GM18858 (cell line): Measurements from ENCODE around the gene LRP1-AS.

ENCODE experiments used
- ATAC-seq: cut with Tn5 transposase; IDR thresholded peaks from one replicate; pipeline ENCODE4 v1.9.1; 2021; ENCODE audit not compliant: unreplicated experiment

Gene LRP1-AS

DNA sequence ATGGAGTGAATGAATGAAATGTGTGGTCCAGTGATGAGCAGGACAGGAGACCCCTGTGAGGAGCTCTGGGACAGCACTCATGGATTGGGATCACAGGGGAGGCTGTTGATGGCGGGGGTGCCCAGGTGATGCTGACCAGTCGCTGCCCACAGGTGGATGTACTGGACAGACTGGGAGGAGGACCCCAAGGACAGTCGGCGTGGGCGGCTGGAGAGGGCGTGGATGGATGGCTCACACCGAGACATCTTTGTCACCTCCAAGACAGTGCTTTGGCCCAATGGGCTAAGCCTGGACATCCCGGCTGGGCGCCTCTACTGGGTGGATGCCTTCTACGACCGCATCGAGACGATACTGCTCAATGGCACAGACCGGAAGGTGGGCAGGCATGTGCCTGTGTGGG is 13.3 kb upstream of the LRP1-AS start:
- no peak for ATAC-seq

DNA sequence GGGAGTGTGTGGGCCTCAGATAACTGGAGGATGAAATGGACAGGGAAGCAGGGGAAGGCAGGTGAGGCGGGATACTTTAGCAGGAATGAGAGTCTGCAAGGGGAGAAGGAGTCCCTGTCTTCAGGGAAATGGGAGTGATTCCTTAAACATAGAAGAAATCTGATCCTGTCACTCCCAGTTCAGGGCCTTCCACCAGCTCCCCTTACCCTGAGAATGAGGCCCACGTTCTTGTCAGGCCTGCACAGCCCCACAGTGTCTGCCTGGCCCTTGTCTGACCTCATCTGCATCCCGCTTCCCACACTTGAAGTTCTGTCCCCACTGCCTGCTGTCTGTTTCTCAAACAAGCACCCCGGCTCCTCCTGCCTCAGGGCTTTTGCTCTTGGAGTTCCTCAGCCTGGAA is 12.6 kb upstream of the LRP1-AS start:
- ATAC-seq: no peak

DNA sequence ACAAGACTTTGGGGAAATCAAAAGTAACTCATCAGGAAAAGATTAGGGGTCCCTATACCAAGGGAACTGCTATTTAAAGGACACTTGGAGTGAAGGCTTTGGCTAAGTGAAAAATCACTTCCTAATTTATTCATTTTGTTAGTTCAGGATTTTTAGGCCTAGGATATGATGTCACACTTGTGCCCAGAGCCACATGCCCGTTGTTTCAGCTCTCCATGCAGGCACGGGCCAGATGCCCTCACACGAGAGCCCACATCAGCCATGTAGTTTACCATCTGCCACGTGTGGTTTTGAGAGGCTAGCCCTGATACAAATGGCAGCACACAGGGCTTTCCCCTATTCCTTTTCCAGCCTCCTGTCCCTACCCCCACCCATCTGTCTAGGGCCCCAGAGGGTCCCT is 11.9 kb upstream of the LRP1-AS start:
- no peak for ATAC-seq

DNA sequence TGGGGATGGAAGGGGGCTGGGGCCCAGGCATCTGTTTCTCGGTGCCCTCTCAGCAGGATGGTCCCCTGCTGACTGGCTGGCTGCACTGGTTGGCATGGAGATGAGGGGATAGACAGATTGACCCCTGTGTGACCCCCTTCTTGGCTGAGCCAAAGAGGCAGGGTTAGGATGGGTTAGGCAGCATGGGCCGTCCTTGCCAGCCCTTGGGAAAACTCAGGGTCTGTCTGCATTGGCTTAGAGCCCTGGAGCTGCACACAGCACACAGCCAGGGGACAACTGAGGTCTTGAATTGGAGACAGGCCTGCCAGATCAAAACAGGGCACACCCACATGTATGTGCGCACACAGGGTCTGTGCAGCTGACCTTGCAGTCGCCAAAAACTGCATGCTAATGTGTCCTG is 11.2 kb upstream of the LRP1-AS start:
- ATAC-seq: no peak

DNA sequence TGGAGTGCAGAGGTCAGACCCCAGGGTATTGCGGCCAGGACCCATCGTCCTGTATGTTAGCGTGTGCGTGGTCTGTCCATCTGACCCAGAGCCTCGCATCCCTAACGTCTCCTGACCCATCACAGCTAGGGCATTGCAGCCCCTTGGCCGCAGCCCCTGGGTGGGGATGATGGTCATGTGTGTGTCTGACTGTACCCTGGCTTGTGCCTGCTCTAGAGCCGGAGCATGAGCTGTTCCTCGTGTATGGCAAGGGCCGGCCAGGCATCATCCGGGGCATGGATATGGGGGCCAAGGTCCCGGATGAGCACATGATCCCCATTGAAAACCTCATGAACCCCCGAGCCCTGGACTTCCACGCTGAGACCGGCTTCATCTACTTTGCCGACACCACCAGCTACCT is 10.8 kb upstream of the LRP1-AS start:
- ATAC-seq: no peak

DNA sequence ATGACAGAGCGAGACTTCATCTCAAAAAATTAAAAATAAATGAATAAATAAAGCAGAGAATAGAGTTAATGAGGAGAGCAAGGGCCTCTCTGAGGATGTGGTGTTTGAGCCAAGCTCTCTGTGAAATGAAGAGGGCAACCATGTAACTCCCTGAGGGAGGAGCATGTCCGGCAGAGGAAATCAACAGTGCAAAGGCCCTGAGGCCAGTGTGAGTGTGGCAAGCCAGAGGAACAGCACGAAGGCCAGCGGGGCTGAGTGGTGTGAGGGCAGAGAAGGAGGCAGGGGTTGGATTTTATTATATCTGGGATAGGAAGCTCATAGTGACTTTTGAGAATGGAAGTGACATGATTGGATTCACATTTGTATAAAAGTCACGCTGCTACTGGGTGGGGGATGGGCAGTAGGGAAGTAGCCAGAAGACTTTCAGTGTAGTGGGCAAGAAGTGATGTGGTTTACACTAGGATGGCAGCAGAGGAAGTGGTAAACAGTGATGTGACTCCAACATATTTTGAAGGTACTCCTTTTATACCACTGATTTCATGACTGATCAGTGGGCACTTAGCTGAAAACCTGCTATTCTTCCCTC is 10.3 kb upstream of the LRP1-AS start:
- ATAC-seq: no peak

DNA sequence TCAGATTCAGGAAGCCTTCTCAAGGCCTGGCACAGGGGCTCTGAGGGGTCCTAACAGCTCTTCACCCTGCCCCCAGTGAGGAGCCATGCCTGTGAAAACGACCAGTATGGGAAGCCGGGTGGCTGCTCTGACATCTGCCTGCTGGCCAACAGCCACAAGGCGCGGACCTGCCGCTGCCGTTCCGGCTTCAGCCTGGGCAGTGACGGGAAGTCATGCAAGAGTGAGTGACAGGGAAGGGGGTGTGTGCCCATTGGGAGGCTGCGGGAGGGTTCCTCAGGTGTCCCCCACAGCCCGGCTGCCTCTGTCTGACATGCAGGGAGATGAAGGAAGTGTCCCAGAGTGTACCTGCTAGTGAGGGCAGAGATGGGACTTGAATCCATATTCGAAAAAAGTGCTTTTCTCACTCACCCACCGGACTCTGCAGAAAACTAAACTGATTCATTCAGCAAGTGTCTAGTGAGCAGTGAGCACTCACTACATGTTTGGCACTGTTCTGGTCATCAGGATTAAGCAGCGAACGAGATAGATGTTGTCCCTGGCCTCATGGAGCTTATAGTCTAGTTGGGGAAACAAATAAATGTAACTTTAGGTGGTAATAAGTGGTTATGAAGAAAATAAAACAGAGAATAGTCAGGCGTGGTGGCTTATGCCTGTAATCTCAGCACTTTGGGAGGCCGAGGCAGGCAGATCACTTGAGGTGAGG is 9.4 kb upstream of the LRP1-AS start:
- no peak for ATAC-seq

DNA sequence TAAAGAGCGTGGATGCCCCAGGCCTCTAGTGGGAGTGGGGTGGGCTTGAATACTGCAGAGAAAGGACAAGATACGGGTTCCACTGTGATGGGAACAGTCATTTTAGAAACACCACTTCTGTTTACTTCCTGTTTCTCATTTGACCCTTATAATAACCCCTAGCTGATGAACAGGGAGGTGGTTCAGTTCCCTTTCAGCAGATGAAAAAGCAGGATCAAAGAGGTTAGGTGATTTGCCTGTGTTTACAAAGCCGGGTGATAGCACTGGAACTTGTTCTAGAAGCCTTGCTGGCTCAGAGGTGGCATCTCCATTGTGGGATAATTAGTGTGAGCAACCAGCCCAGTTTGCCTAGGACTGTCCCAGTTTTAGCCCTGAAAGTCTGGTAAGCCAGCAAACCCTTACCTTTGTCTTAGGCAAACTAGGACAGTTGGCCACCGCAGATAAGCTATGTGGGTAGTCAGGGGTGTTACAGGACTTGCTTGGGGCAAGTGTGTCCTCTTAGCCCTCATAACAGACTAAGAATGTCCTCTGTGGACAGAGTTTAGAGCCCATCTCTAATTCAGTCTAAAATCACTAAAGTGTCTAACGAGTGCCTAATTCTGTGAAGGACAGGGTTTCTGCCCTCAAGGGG is 7.5 kb upstream of the LRP1-AS start:
- ATAC-seq: no peak

DNA sequence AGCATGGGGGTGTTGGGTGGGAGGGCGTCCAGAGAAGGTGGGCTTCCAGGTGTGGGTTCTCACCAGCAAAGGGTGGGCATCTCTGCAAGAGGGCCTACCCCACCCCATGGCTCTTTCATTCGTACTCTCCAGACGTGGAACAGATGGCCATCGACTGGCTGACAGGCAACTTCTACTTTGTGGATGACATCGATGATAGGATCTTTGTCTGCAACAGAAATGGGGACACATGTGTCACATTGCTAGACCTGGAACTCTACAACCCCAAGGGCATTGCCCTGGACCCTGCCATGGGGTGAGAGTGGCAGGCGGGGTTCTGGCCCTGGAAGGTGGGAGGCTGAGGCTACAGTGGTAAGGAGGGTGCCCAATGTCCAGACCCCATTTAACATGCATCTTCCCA is 6.7 kb upstream of the LRP1-AS start:
- ATAC-seq: no peak

DNA sequence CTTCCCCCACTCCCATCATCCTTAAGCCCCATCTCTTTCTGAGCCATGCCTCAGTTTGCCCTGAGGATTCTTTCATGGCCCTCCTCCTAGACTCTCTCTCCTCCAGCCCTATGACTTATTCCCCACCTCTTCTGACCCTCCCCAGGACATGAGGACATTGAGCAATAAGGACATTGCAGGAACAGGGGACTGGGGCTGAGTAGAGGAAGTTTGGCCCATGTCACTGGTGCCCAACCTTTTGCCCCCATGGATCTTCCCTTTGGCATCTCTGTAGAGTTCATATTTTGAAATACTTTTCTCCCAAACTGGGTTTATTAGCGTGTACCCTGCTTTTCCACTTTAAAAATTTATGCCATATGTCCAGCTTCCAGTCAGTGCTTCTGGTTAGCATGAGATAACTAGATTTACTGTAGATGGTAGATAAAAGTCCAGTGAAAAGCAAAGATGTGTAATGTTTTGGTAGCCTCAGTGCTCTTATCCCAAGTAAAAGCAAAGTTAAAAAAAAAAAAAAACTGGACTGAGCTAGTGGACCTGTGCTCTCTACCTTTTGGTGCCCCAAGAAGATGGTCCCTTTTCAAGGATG is 6.1 kb upstream of the LRP1-AS start:
- ATAC-seq: no peak

DNA sequence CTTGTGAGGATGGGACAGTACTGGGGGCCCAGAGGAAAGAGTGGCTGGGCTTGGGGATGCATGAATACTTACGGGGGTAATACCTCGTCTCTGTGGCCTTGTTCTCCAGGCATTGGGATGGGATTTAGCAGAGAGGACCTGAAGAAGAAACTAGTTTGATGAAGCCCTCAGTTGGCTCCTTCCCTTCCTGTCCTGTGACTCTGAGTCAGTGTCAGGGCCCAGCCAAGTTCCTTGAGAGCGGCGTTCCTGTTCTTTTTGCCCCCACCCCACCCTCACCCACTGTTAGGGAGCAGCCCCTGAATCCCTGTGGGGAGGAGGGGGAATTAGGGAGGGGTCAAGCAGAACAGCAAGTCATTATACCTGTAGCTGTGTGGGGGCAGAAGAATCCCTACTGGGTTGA is 5.2 kb upstream of the LRP1-AS start:
- ATAC-seq: no peak

DNA sequence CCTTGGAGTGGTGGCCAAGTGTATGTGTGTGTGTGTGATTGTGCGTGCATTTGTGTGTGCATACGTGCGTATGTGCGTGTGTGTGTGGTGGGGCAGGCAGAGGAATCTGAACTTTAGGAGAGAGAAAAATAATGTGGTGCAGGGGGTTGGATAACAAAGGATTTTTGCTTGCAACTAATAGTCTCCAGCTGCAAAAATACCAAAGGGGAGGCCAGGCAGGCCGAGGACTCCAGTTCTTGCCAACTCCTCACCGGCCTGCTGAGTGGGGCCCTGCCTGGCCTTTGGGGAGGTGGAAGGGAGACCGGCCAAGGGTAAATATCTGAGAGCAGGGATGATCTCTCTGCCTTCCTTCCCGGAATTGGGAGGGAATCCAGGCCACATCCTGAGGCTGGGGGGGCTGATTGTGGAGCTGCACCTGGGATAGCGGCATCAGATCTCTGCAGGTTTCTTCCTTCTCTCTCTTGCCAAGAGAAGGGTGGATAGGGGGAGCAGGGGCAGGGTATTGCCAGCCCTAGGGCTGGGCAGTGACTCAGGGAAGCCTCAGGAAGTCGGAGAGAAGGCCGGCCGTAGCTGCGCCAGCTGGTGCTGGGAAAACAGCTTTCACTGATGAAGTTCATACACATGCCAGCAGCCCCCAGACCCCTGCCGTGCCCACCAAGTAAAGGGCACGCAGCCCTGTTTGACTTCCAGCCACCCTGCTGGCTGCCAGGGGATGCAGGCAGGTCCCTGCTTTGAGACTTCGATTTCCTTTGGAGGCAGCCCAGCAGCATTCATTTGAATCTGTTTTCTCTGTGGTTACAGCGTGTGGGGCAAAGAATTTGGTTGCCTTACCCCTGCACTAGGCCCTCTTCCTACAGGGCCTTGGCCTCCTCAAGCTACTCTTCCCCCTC is 4.6 kb upstream of the LRP1-AS start:
- ATAC-seq: no peak

DNA sequence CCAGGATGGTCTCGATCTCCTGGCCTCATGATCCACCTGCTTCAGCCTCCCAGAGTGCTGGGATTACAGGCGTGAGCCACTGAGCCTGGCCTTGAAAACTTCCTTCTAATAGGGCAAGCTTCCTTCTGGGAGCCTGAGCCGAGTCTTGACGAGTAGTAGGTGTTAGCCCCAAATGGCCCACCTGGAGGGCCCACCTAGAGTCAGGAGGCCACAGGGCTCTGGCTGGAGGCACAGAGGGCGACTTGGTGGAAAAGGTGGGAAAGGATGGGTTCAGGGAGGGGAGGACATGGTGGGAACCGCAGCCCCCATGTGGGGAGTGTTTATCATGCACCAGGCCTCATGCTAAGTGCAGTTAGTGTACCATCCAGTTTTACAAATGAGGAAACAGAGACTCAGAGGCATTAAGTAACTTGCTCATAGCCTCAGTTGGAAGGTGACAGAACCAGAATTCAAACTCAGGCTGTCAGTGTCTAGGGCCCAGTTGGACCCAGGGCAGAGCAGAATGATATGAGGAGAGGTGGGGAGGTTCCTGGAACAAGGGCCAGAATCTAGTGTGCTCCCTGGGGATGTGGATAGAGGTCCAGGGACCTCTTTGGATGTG is 3.1 kb upstream of the LRP1-AS start:
- no peak for ATAC-seq

DNA sequence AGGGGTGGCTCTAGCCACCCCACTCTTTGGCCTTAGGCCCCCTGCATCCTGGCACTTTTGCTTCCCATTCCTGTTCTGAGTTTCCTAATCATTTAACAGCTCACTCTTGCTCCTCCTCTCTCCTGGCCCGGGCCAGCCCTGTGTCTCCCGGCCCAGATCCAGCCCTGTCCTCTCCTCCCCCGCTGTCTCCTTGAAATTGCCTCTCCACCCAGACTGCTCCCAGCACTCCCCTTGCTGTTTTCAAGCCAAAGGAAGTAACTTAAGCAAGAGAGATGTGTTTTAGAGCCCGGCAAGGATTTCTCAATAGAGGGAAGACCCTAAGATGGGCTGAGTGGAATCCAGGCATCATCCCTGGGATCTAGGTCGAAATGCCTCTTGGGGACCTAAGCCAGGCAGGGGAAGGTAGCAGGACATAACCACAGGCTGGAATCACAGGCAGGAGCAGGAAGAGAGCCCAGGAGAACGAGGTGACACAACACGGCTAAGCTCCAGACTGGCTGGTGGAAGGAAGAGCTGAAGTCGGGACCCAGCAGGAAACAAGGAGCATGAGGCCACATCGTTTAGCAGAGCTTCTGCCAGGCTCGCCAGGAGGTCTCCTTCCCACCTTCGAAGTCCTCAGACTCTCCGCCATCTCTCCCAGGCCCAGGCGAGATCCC is 2.0 kb upstream of the LRP1-AS start:
- ATAC-seq: no peak

DNA sequence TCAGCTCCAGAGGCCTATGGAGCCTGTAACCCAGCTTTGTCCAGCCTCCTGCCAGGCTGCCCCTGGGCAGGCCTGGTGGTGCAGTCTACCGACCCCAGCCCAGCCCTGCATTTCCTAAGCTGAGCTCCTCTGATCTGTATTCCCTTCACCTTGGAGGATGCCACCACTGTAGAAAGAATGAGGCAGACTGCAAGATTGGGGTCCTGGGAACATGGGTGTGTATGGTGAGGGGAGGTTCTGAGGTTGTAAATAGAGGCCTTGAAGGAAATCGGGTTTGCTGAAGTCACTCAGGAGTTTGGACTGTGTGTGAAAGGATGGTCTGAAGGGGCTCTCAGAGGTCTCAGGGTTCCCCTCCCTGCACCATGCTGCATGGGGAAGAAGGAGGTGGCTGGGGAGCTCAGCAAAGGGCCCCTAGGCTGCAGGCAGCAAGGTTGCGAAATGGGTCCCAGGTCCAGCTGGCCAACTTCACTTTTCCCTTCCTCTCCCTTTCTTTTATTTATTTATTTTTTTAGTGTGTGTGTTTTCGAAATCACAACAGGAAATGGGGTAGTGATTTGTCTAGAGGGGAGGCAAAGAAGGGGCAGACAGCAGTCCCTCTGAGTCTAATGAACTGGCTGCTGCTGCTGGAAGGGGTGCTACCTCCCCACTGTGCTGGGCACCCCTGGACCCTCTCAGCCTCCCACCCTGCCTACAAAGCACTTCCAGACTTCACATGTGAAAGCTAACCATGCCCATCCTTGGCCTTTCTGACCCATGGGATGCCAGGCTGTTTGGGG is 1.2 kb upstream of the LRP1-AS start:
- ATAC-seq: no peak

DNA sequence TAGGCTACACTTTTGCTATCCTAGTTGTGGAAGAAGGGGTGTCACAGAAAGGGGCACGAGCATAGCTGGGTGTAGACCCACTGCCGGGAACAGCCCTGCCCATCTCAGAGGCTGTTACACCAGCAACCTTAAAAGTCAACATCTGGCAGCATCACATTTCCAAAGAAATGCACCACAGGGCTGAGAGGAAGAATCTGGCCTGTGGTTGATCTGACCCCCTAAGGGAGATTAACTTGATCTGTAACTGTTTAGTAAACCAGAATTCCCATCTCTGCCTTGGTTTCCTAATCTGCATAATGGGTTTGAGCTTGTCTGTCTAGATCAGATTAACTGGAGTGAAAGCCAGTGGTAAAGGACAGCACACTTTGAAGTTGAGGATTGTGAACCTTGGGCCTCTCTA is 1.3 kb downstream of the LRP1-AS start:
- no peak for ATAC-seq

DNA sequence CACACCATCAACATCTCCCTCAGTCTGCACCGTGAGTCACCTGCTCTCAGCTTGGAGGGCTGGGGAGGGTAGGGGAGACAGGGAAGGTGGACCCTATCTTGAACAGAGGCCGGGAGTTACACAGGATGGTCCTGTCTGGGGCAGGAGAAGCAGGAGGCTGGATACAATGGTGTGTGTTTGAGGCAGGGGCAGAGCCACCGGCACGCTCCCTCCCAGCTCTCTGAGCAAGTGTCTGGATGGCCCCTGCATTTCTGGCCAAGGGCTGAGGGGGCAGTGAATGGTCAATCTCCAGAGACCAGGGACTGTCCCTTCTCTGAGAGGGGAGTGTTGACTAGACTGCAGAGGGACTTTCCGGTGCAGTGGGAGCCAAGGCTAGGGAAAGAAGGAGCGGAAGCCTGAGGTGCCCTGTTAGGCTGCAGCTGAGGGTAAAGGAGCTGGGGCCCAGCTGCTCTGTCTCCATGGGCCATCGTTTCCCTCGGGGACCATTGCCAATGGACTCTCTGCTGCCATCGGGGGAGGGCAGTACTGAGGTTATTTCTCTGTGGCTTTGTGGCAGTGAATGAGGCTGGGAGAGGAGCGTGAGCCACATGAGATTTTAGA is 1.9 kb downstream of the LRP1-AS start:
- no peak for ATAC-seq

DNA sequence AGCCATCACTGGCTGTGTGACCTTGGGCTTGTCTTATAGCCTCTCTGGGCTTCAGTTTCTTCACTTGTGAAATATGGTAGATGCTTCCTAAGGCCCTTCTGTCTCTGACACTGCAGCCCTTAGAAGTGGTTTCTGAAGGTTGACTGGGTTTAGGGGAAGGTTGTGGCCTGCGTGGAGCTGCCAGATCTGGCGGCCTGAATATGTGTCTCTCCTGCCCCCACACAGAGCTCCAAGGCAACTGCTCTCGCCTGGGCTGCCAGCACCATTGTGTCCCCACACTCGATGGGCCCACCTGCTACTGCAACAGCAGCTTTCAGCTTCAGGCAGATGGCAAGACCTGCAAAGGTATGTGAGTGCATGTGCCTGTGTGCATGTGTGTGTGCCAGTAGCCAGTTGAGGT is 4.0 kb downstream of the LRP1-AS start:
- ATAC-seq: no peak

DNA sequence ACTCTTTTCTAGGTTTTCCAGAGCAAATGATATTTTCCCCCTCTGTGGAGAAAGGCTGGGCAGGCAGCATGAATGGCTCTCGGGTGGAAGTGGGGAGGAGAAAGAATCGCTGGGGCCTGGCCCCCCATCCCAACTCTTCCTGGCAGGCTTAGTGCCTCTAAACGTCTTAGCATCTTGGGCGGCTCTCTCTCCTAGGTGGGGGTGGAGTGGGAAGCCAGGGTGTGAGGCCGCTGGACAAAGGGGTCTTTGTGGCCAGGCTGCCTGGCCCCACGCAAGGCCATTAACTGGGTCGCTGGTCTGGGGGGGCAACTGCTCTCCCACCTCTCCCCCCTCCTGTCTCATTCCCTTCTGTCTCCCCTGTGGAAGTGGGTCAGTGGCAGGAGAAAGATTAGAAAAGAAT is 4.7 kb downstream of the LRP1-AS start:
- no peak for ATAC-seq
